Endothelial cell of umbilical vein (primary cell): ENCODE results near the gene CDH23. TPM values are rescaled to one million over a fixed set of nuclear protein-coding genes. Genes with fewer than 3 reads are reported as not detected.

Source experiments
- BruUV-seq: library from RNA; stranded (reverse); fragments of 400-500 nt; replicated peaks from 2 replicates; lab custom pipeline; 2021; lab: Mats Ljungman, UMichigan
- CTCF ChIA-PET: fragments of 300-600, 350-600 bp; sonication (Branson Sonifier 250); formaldehyde crosslinking; loops from one replicate; lab custom pipeline; 2021; ENCODE audit warnings: antibody characterized with exemption, inconsistent platforms; lab: Charles Lee
- POLR2A ChIA-PET: fragments of 300-600, 350-600 bp; sonication (Branson Sonifier 250); formaldehyde crosslinking; loops from one replicate; lab custom pipeline; 2021; ENCODE audit warnings: antibody characterized with exemption, inconsistent platforms; lab: Charles Lee
- DNase-seq: peaks from one replicate; pipeline ENCODE4 v3.0.0-alpha.2; 2011; ENCODE audit warnings: low read depth, low spot score
- FAIRE-seq: peaks from 2 replicates; lab custom pipeline; 2011; peaks lifted over from hg19 to GRCh38; lab: Jason Lieb, UNC
- H2AFZ ChIP-seq: 2 replicates; pipeline ENCODE4 v1.6.0; 2012; ENCODE audit warnings: low read depth, low read length, control low read depth, inconsistent platforms
- H3K27ac ChIP-seq: 2 replicates; pipeline ENCODE4 v1.5.1; 2011; ENCODE audit warnings: low read depth, mild to moderate bottlenecking, control low read depth, low read length, moderate library complexity; ENCODE audit not compliant: insufficient read depth
- H3K27me3 ChIP-seq, 2 experiments: 2 replicates each; pipeline versions ENCODE4 v1.6.0 to v1.6.1; 2011; ENCODE audit warnings: low read length in 2 of 2, mixed read lengths in 1 of 2; ENCODE audit not compliant: control insufficient read depth in 2 of 2, insufficient read depth in 2 of 2
- H3K36me3 ChIP-seq, 2 experiments: 2 replicates in 1 of 2; 3 replicates in 1 of 2; pipeline ENCODE4 v1.5.1; 2011; ENCODE audit warnings: low read length in 2 of 2, mild to moderate bottlenecking in 1 of 2, moderate library complexity in 1 of 2; ENCODE audit not compliant: control insufficient read depth in 2 of 2, insufficient read depth in 2 of 2; ENCODE audit errors: extremely low read depth in 1 of 2
- H3K4me1 ChIP-seq: 3 replicates; pipeline ENCODE4 v1.5.1; 2011; ENCODE audit warnings: mild to moderate bottlenecking, low read length; ENCODE audit not compliant: control insufficient read depth, insufficient read depth; ENCODE audit errors: extremely low read depth
- H3K4me2 ChIP-seq: 2 replicates; pipeline ENCODE4 v1.6.1; 2011; ENCODE audit warnings: low read length, control low read depth, mixed read lengths; ENCODE audit not compliant: insufficient read depth
- H3K4me3 ChIP-seq, 3 experiments: fragments of 200-600 bp in 1 of 3; sonication (generic), shearing (Covaris generic) in 1 of 3; replicated peaks in 1 of 3; 2 replicates each; pipeline ENCODE4 v1.5.1; 2011 to 2016; ENCODE audit warnings: control low read depth in 3 of 3, low read length in 3 of 3, mild to moderate bottlenecking in 2 of 3, inconsistent platforms in 1 of 3, low read depth in 1 of 3, moderate library complexity in 1 of 3; ENCODE audit not compliant: insufficient read depth in 1 of 3
- H3K79me2 ChIP-seq: 2 replicates; pipeline ENCODE4 v1.6.0; 2012; ENCODE audit warnings: low read length, inconsistent platforms; ENCODE audit not compliant: control insufficient read depth, insufficient read depth
- H3K9ac ChIP-seq: replicated peaks from 2 replicates; pipeline ENCODE3; 2011; ENCODE audit warnings: low read length, control low read depth; ENCODE audit not compliant: insufficient read depth; ENCODE audit errors: extremely low read depth
- H3K9me1 ChIP-seq: replicated peaks from 3 replicates; pipeline ENCODE4 v1.6.0; 2011; ENCODE audit warnings: mild to moderate bottlenecking, low read length; ENCODE audit not compliant: control insufficient read depth, insufficient read depth; ENCODE audit errors: extremely low read depth
- H3K9me3 ChIP-seq: replicated peaks from 2 replicates; pipeline ENCODE4 v1.5.1; 2012; ENCODE audit warnings: low read length, inconsistent platforms; ENCODE audit not compliant: control insufficient read depth, insufficient read depth
- H4K20me1 ChIP-seq: replicated peaks from 2 replicates; pipeline ENCODE3; 2011; ENCODE audit warnings: mild to moderate bottlenecking, low read length; ENCODE audit not compliant: control insufficient read depth, insufficient read depth; ENCODE audit errors: extremely low read depth
- EZH2 ChIP-seq: IDR thresholded peaks from 2 replicates; pipeline ENCODE4 v1.6.1; 2012; ENCODE audit warnings: borderline replicate concordance, low read depth, mild to moderate bottlenecking, moderate library complexity, low read length, inconsistent platforms; ENCODE audit not compliant: severe bottlenecking
- FOS ChIP-seq: IDR thresholded peaks from 2 replicates; pipeline ENCODE4 v1.6.1; 2011; ENCODE audit warnings: mild to moderate bottlenecking, low read length, moderate library complexity, borderline replicate concordance; ENCODE audit not compliant: insufficient read depth
- GATA2 ChIP-seq: IDR thresholded peaks from 2 replicates; pipeline ENCODE4 v1.7.0; 2011; ENCODE audit warnings: low read depth, mild to moderate bottlenecking, moderate library complexity, mixed read lengths, low read length; ENCODE audit not compliant: insufficient read length, insufficient read depth
- POLR2A ChIP-seq: IDR thresholded peaks from 2 replicates; pipeline ENCODE4 v1.6.1; 2012; ENCODE audit warnings: low read depth, mild to moderate bottlenecking, control low read depth, low read length
- POLR2AphosphoS5 ChIP-seq: IDR thresholded peaks from 2 replicates; pipeline ENCODE4 v1.6.1; 2012; ENCODE audit warnings: low read depth, mild to moderate bottlenecking, control low read depth, low read length, moderate library complexity; ENCODE audit not compliant: insufficient read depth
- dilution Hi-C: fragments of 300-500 bp; cut with MboI; formaldehyde crosslinking; loops from one replicate; pipeline ENCODE4 v1.15.0; 2019; ENCODE audit warnings: low sequenced_read_pairs; ENCODE audit not compliant: extremely low pct_ligation_motif_present
- intact Hi-C: fragments of 100-400 bp; cut with micrococcal nuclease; formaldehyde crosslinking; loops from one replicate; pipeline ENCODE4 v1.10.0; 2022
- polyA plus RNA-seq, 4 experiments: library from polyadenylated mRNA; depleted of rRNA in 3 of 4; stranded (reverse) in 3 of 4; unstranded in 1 of 4; fragments of >200 nt; gene quantifications; 2 replicates each; pipeline versions ENCODE4 v1.2.1 to v1.2.3, GENCODE V29; 2011 to 2012; ENCODE audit warnings: missing spikeins in 1 of 4
- total RNA-seq: library from RNA; stranded (reverse); gene quantifications from 2 replicates; pipeline ENCODE4 v1.2.3, GENCODE V29; 2021
- TF ChIP-seq, protein P1 (sequence below), 2 donors: IDR thresholded peaks; 1 replicate in 1 of 2; 2 replicates in 1 of 2; pipeline ENCODE4 v1.5.1; 2011; ENCODE audit warnings: low read length in 2 of 2, mild to moderate bottlenecking in 2 of 2, moderate library complexity in 2 of 2, control low read depth in 1 of 2, inconsistent platforms in 1 of 2, low read depth in 1 of 2; ENCODE audit not compliant: insufficient read depth in 1 of 2; ENCODE audit errors: extremely low read depth in 1 of 2
- TF ChIP-seq, protein P2 (sequence below): IDR thresholded peaks from 2 replicates; pipeline ENCODE4 v1.6.1; 2011; ENCODE audit not compliant: insufficient read depth, insufficient read length

The CDH23 gene
- total and polyA plus RNA-seq, 2 donors (not counting 3 experiments of a cell fraction or from before 2014, with no cell fraction given): not detected

DNA sequence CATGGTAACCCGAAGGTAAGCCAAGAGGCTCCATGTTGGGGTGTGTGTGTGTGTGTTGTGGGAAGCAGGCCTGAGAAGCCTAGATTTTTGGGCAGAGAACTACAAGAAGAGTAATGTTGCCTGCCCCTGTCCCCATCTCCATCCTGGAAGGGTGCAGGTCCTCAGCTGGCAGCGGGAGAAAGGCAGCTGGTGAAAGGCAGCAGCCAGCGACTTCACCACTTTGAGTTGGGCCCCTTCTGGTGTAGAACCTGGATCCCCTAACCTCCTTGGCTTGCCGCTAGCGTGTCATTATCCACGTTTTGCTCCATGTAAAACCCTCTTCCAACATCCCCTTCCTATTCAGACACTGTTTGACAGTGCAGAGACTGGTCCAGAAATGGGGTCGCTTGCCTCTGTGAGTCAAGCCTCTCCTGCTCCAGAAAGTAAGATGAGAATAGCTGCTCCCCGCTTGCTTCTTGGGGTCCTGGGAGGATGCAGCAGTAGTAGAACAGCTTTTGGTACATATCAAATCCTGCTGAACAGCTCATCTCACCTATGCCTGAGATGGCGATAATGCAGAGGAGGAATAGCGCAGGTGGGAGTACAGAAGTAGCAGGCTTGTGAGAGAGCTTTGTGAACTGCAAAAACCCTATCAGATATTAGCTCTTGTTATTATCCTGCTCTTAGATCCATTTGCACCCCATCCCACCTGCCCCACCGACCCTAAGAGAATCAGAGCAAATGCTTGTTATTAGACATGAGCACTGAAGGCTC, 22.1 kb upstream of the CDH23 start:
- H2AFZ ChIP-seq: no peak overlapping the region
- H3K9me3 ChIP-seq: no peaks in the 10 kb centered on the region
- DNase-seq (no peak), FAIRE-seq (no peak)
- TF ChIP-seq, protein P1, sequence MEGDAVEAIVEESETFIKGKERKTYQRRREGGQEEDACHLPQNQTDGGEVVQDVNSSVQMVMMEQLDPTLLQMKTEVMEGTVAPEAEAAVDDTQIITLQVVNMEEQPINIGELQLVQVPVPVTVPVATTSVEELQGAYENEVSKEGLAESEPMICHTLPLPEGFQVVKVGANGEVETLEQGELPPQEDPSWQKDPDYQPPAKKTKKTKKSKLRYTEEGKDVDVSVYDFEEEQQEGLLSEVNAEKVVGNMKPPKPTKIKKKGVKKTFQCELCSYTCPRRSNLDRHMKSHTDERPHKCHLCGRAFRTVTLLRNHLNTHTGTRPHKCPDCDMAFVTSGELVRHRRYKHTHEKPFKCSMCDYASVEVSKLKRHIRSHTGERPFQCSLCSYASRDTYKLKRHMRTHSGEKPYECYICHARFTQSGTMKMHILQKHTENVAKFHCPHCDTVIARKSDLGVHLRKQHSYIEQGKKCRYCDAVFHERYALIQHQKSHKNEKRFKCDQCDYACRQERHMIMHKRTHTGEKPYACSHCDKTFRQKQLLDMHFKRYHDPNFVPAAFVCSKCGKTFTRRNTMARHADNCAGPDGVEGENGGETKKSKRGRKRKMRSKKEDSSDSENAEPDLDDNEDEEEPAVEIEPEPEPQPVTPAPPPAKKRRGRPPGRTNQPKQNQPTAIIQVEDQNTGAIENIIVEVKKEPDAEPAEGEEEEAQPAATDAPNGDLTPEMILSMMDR (IDR thresholded peaks at IDR 0.05; ENCODE audit: extremely low read depth in 1 of 2, insufficient read depth in 1 of 2, low read depth in 1 of 2, low read length in 2 of 2): no peak
- TF ChIP-seq GATA2 (no peak), POLR2A (no peak), FOS (no peak), EZH2 (no peak), POLR2AphosphoS5 (no peak)
- TF ChIP-seq, protein P2, sequence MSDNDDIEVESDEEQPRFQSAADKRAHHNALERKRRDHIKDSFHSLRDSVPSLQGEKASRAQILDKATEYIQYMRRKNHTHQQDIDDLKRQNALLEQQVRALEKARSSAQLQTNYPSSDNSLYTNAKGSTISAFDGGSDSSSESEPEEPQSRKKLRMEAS: no peak
- H3K4me2 ChIP-seq: no peak overlapping the region
- H3K27me3 ChIP-seq: peaks cover 0 to 23% of the 10 kb centered on the region in 2 experiments
- dilution Hi-C loops (no loop called here), intact Hi-C loops (no loop called here)
- no peaks in the 10 kb centered on the region for H3K4me1 ChIP-seq
- no peak overlapping the region for H3K4me3 ChIP-seq
- H3K36me3 ChIP-seq: no peaks in the 10 kb centered on the region
- H3K79me2 ChIP-seq: no peaks in the 10 kb centered on the region
- H3K9ac ChIP-seq: no peak overlapping the region
- no peaks in the 10 kb centered on the region for H4K20me1 ChIP-seq
- ChIA-PET CTCF (interaction anchor here (1.3 to 1.5 kb wide), 2 partner anchors 9 to 56 kb away, joined by 4 to 6 read pairs; partner anchors contain the start of gene SLC29A3), POLR2A (no interaction called here)
- BruUV-seq: no TSS peak
- no peak overlapping the region for H3K27ac ChIP-seq
- no peaks in the 10 kb centered on the region for H3K9me1 ChIP-seq
